Erythroblast (primary cell): ENCODE results near the gene UTP18.

Experiments
- GATA1 ChIP-seq: IDR thresholded peaks from 2 replicates; pipeline ENCODE4 v1.6.1; 2011; ENCODE audit warnings: low read depth, mild to moderate bottlenecking, control low read depth, low read length, moderate library complexity
- POLR2A ChIP-seq: IDR thresholded peaks from 2 replicates; pipeline ENCODE4 v1.6.1; 2011; ENCODE audit warnings: mild to moderate bottlenecking, low read length

DNA sequence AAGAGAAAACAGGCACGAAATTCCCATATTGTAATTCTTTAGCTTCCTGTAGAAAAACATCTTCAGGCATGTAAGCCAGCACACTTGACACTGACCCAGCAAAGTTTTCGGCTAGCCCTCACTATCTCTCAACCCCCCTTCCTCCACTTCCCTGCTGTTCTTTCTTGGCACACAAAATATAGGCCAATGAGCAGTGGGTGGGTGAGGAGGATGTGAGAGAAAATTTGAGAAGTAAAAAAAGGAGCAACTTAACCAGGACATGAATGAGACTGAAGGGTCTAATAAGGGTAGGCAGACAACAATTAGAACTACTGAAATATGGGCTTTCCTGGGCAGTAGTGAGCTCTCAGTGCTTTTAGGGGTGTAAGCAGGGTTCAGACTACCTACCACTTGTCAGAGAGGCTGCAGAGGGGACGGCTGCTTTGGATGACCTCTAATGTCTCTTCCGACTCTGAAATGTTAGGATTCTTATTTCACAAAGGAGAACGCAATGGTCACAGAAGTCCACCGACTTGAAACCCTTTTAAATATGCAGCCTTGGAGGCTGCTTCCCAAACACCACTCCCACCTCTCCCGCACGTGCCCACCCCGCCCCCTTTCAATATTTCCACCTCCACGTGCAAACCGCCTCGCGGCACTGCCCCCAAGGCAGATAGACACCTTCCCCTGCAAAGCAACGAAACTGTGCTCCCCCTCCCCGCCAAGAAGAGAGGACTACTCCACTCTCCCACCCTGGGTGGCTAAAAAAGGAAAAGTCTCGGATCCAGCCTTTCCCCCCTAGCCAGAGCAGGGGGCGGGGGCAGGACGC is 1.4 kb upstream of the UTP18 start:
- no peak for TF ChIP-seq POLR2A
- TF ChIP-seq GATA1 = no peak
